ENCODE data around the gene AKNAD1.

GRCh38 chr1:108815566-108815965, 41.3 kb downstream of the AKNAD1 start:
- TF ChIP-seq, protein P1, sequence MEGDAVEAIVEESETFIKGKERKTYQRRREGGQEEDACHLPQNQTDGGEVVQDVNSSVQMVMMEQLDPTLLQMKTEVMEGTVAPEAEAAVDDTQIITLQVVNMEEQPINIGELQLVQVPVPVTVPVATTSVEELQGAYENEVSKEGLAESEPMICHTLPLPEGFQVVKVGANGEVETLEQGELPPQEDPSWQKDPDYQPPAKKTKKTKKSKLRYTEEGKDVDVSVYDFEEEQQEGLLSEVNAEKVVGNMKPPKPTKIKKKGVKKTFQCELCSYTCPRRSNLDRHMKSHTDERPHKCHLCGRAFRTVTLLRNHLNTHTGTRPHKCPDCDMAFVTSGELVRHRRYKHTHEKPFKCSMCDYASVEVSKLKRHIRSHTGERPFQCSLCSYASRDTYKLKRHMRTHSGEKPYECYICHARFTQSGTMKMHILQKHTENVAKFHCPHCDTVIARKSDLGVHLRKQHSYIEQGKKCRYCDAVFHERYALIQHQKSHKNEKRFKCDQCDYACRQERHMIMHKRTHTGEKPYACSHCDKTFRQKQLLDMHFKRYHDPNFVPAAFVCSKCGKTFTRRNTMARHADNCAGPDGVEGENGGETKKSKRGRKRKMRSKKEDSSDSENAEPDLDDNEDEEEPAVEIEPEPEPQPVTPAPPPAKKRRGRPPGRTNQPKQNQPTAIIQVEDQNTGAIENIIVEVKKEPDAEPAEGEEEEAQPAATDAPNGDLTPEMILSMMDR (IDR thresholded peaks at IDR 0.05; ENCODE audit: low read depth, low read length): no peak
- TF ChIP-seq POLR2A (IDR thresholded peaks at IDR 0.05; ENCODE audit: extremely low read depth, insufficient read length) (no peak), MAX (IDR thresholded peaks at IDR 0.05; ENCODE audit: low read depth, low read length) (no peak)
